ENCODE results near the gene CLINT1.
"Not testable (repeated sequence)": the region's sequence is repeated elsewhere in the genome, so short reads cannot be mapped to it uniquely, and the experiment has no call there.

Gene CLINT1

DNA sequence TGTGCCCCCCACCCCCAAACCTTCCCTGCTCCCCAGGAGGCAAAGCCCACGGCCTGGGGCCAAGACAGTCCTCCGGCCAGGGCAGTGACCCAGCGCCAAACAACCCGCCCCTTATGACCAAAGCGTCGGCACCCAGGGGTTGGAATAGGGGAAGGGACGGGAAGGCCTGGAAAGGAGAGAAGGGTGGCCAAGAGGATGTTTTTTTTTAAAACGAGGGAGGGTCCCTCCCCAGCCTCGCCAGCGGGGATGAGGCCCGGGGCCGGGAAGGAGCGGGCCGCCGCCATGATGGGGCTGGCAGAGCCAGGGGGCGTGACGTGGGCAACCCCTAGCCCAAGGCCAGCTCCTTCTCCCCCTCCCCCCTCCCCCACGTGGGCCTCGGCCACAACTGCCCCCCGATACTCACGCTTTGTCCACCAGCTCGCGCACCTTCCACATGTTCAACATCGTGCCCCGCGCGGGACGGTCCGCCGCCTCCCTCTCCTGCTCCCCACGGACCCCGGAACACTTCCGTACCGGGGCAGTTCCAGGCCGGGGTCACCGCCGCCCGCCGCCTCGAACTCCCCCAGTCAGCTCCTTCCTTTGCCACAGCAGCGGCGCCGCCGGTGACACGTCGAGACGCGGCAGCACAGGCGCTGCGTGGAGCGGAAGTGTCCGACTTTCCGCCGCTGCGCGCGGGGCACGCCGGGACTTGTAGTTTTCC is at the start of gene CLINT1:
Gene CLINT1, minus strand, starts transcription at position 619 of the 700 bp plus-strand sequence. Its CDS starts 175 bp downstream, at position 444.
- DNase-seq (ENCODE audit: low spot score) = peak; percentile 93

DNA sequence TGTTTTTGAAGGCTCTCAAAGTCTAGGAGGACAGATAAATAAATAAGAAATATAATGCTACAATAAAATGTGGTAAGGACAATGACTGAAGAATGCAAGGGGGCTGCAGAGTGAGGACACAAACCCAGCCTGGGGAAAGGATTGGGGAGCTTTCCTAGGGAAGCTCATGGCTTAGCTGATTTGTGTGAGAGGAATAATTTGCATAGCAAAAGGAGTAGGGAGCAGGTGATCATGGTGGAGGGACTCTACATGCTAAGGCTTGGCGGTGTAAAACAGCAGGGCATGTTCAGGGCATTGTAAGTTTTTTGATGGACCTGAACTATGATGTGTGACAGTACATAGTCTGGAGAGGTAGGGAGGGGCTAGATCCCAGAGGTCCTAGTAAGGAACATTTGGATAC is 49.5 kb upstream of the CLINT1 start:
- no peak for DNase-seq (ENCODE audit: low spot score)

DNA sequence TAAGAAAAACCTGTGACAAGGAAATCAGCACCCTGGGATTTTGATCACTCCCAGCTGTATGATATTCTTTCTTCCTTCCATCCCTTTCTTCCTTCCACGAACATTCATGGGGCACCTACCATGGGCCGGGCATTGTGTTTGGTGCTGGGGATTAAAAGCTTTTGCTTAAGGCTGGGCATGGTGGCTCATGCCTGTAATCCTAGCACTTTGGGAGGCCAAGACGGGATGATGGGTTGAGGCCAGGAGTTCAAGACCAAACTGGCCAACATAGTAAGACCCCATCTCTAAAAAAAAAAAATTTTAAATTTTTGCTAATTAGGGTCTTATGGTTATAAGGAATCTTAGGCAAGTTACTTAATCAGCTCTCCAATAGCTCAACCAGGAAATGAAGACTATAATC is 48.5 kb upstream of the CLINT1 start:
- DNase-seq (ENCODE audit: low spot score) = no peak

GRCh38 chr5:157903117-157903450 is 44.1 kb upstream of the CLINT1 start:
- peak; percentile 31 for DNase-seq (ENCODE audit: low spot score)

GRCh38 chr5:157902449-157903116 is 43.6 kb upstream of the CLINT1 start:
- no peak for DNase-seq (ENCODE audit: low spot score)

- DNase-seq (ENCODE audit: low spot score) = no peak
These were observed 41.7 kb upstream of the CLINT1 start for GRCh38 chr5:157900644-157901043.

DNA sequence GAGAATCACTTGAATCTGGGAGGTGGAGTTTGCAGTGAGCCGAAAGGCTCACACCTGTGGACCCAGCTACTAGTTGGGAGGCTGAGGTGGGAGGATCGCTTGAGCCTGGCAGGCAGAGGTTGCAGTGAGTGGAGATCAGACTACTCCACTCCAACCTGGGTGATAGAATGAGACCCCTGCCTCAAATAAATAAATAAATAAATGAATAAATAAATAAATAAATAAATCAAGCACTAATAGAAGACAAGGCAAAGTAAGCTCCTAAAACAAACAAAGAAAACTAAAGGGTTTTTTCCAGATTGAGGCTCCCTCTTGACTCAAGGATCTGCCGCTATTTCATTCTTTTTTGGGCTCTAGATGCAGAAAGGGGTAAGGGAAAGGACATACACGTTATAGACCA is 34.7 kb upstream of the CLINT1 start:
- DNase-seq (ENCODE audit: low spot score) = no peak

GRCh38 chr5:157892974-157893373 is 34.0 kb upstream of the CLINT1 start:
- DNase-seq (ENCODE audit: low spot score) = no peak

DNA sequence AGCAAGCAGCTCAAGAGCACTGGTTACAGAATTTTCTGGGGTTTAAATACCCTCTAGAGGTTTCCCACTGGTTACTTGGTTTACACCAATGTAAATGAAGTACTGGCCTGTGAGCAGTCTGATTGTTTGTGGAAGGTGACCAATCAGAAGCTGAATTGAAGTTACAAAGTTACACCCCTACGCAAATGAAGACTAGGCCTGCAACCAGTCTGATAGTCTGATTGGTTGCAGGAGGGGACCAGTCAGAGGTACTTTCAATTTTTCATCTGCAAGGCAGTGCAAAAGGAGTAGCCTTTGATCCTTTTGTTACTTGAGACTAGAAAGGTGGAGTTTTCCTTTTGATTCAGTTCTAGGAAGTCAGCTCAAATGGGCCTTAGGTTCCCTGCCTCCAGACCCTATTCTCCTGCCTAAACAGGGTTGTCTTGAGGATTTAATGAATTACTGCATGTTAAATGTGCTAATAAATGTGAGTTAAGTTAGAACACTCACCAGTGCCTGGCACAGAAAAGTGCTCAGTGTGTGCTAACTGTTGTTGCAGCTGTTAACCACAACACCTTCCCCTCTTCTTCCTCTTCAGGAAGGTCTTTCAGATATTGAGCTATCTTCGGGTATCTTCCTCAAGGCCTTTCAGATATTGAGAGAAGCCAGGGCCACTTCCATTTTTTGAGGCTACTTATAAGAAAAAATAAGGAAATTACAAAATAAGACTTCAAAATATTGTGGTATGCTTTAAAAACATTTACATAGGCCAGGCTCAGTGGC is 32.1 kb upstream of the CLINT1 start:
- DNase-seq (ENCODE audit: low spot score) = no peak

DNA sequence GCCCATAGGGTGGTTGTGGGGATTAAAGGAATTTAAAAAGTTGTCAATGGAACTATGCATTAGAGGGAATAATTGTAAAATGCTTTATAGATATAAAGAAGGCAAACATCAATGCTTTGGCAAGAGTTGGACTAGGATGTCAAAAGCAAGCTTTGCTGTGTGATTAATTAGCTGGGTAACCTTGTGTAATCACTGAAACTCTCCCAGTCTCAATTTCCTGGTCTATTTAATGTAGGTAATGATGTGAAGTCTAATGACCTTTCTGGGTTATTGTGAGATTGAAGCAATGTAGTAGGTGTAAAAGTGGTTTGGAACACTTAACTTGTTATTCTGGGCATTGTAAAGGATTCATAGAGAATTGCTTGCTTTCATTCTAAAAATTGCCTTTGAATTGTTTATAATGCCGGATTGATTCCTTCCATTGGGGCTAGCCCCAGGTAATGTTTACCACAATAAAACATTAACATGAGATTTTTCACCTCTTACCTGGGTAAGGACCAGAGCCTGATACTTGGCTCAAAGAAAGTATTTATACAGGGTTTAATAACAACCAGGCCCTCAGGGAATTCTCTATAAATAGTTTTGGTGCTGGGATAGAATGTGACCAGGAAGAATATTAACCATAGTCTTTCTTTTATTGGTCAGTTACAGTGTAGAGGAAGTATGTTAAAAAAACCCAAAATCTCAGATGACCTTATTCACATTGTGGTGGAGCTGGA is 30.0 kb upstream of the CLINT1 start:
- DNase-seq (ENCODE audit: low spot score) = no peak

DNA sequence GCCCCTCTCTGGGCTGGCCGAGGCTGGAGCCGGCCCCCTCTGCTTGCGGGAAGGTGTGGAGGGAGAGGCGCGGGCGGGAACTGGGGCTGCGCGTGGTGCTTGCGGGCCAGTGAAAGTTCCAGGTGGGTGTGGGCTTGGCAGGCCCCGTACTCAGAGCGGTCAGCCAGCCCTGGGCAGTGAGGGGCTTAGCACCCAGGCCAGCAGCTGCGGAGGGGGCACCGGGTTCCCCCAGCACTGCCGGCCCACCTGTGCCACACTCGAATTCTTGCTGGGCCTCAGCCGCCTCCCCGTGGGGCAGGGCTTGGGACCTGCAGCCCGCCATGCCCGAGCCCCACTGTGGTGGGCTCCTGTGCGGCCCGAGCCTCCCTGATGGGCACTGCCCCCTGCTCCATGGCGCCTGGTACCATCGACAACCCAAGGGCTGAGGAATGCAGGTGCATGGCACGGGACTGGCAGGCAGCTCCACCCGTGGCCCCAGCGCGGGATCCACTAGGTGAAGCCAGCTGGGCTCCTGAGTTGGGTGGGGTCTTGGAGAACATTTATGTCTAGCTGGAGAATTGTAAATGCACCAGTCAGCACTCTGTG is 27.9 kb upstream of the CLINT1 start:
- no peak for DNase-seq (ENCODE audit: low spot score)

DNA sequence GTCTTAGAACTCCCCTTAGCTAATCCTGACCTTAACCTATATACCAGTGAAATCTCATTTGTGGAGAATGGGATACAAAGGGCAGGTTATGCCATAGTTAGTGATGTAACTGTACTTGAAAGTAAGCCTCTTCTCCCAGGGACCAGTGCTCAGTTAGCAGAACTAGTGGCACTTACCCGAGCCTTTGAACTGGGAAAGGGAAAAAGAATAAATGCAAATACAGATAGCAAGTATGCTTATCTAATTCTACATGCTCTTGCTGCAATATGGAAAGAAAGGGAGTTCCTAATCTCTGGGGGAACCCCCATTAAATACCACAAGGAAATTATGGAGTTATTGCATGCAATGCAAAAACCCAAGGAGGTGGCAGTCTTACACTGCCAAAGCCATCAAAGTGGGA is 26.1 kb upstream of the CLINT1 start:
- not testable (repeated sequence) for DNase-seq (ENCODE audit: low spot score)

DNA sequence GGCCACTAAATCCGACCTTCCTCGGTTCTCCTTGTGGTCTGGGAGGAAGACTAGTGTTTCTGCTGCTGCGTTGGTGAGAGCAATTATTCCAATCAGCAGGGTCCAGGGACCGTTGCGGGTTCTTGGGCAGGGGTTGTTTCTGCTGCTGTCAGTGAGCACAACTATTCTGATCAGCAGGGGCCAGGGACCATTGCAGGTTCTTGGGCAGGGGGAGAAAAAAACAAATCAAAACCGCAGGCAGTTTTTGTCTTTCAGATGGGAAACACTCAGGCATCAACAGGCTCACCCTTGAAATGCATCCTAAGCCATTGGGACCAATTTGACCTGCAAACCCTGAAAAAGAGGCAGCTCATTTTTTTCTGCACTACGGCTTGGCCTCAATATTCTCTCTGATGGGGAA is 22.6 kb upstream of the CLINT1 start:
- DNase-seq (ENCODE audit: low spot score) = not testable (repeated sequence)

DNA sequence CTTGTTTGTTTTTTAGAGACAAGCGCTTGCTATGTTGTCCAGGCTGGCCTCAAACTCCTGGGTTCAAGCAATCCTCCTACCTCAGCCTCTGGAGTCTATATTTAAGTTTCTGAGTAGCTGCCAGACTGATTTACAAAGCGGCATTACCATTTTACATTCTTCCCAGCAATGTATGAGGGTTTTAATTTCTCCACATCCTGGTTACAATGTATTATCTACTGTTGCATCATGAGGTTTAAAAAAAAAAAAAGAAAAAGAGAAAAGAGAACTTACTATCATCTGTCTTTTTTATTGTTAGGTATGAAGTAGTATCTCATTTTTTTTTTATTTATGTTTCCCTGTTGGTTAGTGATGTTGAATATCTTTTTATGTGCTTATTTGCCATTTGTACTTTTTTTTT is 18.9 kb upstream of the CLINT1 start:
- DNase-seq (ENCODE audit: low spot score) = no peak

DNA sequence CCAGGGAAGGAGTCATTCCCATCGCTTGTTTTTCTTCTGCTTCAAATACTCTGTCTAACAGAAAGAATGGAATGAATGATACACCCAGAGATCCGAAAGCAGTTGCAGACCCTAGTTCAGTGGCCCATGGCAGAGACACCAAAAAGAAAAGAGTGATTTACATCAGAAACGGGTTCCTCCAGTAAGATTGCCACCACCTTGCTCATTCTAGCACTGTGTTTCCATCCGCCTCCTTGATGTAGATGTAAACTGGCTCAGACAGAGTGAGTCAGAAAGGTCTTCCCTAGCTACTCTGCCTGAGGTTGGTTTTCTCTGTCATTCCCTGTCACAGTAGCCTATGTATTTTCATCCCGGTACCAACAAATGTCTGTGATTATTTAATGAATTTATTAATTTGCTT is 15.9 kb upstream of the CLINT1 start:
- DNase-seq (ENCODE audit: low spot score) = no peak

DNA sequence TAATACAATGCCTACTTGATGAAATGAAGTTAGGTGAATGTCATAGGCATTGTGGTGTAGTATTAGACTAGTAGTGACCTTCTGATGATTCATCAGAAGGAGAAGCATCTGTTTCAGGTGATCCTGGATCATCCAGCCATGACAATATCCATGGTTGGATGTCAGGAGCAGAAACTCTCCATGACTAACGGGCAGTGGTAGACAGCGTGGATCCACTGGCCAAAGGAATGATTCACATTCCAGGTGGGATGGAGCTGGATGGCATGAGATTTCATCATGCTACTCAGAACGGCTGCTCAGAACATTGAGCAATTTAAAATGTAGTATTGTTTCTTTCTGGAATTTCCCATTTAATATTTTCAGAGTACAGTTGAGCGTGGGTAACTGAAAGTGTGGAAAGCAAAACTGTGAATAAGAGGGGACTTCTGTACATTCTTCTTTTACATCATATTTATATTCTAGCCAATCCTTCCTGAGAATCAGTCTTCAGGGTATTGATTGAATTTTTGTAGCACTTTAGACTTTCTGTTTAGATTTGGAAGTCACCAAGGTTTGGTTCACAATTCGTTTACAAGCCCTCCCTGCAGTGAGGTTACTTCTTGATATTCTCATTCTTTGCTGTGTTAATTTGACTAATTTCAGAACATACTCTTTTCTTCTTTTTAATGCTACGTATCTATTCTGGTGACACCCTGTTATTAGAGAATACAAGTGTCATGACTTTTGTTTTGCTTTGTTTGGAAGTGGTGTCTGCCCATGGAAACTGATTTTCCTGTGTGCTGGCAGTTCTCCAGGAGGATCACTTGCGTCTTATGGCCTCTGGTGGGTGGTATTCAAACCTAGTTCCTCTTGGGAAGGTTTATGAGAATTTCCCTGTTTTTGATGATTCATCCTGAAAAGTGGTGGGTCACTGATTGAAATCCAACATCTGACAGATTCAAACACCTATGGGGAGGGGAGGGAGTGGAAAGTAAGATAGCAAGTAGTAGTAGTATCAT is 12.2 kb upstream of the CLINT1 start:
- DNase-seq (ENCODE audit: low spot score) = peak; percentile 57

- no peak for DNase-seq (ENCODE audit: low spot score)
These were observed 8.9 kb upstream of the CLINT1 start for GRCh38 chr5:157867751-157868387.

- DNase-seq (ENCODE audit: low spot score) = no peak
These were observed 7.6 kb upstream of the CLINT1 start for GRCh38 chr5:157866536-157866935.

GRCh38 chr5:157865781-157866180 is 6.8 kb upstream of the CLINT1 start:
- DNase-seq (ENCODE audit: low spot score) = no peak

GRCh38 chr5:157864067-157864466 is 5.1 kb upstream of the CLINT1 start:
- DNase-seq (ENCODE audit: low spot score) = no peak
